SK-N-MC (cell line): ENCODE measurements around the gene PRDM10.

Source experiments
- EZH2 ChIP-seq: fragments of 200-600 bp; sonication (generic); IDR thresholded peaks from one replicate; pipeline ENCODE4 v1.6.1; 2017; ENCODE audit warnings: antibody characterized with exemption
- FOXP2 ChIP-seq: optimal IDR thresholded peaks from 2 replicates; pipeline ENCODE3; 2011; ENCODE audit warnings: mild to moderate bottlenecking, moderate library complexity; ENCODE audit not compliant: insufficient read depth; ENCODE audit errors: extremely low read length, control extremely low read depth
- POLR2AphosphoS5 ChIP-seq: IDR thresholded peaks from 2 replicates; pipeline ENCODE4 v1.6.1; 2012; ENCODE audit warnings: mild to moderate bottlenecking, low read depth, low read length, borderline replicate concordance

DNA sequence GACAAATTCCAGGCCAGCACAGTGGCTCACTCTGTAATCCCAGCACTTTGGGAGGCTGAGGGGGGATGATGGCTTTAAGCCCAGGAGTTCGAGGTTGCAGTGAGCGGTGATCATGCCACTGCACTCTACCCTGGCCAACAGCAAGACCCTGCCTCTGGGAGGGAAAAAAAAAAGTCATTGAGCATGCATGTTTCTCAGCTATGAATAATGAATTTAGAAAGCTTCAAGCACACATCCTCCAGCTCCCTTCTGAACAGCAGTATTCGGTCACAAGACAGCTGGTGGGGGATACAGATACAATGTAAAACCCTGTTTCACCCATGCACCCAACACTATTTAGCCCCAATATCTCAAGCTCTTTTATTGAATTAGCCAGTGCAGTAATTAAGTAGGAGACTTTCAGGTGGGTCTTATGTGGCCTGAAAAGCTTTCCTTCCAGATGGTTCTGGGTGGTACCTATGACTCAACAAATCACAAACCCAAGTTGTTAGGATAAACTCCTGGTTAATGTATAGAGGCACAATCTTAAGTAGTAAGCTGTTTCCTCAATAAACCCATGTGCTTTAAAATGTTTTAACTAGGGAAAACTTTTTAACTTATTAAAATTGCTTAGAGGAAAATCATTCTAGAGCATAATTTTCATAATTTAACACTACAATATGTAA, 13.4 kb downstream of the PRDM10 start:
- TF ChIP-seq EZH2 (no peak), FOXP2 (no peak), POLR2AphosphoS5 (no peak)
